ENCODE data around the gene ZNF398.
"Not testable (repeated sequence)": the region's sequence is repeated elsewhere in the genome, so short reads cannot be mapped to it uniquely, and the experiment has no call there.

Gene ZNF398

DNA sequence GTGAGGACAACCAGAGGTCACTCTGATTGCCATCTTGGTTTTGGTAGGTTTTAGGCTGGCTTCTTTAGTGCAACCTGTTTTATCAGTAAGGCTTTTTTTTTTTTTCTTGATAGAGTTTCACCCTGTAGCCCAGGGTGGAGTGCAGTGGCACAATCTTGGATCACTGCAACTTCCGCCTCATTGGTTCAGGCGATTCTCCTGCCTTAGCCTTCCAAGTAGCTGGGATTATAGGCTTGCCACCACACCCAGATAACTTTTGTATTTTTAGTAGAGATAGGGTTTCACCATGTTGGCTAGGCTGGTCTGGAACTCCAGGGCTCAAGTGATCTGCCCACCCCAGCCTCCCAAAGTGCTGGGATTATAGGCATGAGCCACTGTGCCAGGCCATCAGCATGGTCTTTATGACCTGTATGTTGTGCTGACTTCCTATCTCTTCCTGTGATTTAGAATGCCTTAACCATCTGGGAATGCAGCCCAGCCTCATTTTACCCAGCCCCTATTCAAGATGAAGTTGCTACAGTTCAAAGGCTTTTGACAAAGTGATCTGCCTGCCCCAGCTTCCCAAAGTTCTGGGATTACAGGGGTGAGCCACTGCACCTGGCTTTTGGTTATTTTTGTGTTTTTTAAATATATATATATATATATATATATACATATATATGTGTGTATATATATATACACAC lies 14.1 kb upstream of the ZNF398 start:
- no peak overlapping the region for H3K4me3 ChIP-seq (ENCODE audit: low read depth, low read length)
- DNase-seq (ENCODE audit: low read depth), result no peak
- in situ Hi-C loops (cut with HindIII; ENCODE audit: low sequenced_read_pairs), result no loop called here
- TF ChIP-seq, protein P1, sequence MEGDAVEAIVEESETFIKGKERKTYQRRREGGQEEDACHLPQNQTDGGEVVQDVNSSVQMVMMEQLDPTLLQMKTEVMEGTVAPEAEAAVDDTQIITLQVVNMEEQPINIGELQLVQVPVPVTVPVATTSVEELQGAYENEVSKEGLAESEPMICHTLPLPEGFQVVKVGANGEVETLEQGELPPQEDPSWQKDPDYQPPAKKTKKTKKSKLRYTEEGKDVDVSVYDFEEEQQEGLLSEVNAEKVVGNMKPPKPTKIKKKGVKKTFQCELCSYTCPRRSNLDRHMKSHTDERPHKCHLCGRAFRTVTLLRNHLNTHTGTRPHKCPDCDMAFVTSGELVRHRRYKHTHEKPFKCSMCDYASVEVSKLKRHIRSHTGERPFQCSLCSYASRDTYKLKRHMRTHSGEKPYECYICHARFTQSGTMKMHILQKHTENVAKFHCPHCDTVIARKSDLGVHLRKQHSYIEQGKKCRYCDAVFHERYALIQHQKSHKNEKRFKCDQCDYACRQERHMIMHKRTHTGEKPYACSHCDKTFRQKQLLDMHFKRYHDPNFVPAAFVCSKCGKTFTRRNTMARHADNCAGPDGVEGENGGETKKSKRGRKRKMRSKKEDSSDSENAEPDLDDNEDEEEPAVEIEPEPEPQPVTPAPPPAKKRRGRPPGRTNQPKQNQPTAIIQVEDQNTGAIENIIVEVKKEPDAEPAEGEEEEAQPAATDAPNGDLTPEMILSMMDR (IDR thresholded peaks at IDR 0.05; ENCODE audit: low read depth, low read length, missing control alignments), result no peak

DNA sequence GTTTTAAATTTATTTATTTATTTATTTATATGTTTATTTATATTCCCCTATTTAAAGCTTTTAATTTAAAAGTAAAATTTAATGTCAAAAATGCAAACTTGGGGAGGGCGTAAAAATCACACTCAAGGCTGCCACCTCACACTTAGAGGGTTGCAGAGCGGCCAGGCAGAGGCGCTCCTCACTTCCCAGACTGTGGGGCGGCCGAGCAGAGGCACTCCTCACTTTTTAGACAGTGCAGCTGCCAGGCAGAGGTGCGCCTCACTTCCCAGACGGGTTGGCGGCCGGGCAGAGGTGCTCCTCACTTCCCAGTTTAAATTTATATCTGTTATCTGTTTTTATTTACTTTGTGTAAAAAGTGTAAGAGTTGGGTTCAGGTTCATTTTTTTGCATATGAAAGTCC lies 11.1 kb upstream of the ZNF398 start:
- TF ChIP-seq, protein P1 (IDR thresholded peaks at IDR 0.05; ENCODE audit: low read depth, low read length, missing control alignments), result no peak
- in situ Hi-C loops (cut with HindIII; ENCODE audit: low sequenced_read_pairs), result no loop called here
- DNase-seq (ENCODE audit: low read depth), result no peak
- no peak overlapping the region for H3K4me3 ChIP-seq (ENCODE audit: low read depth, low read length)

DNA sequence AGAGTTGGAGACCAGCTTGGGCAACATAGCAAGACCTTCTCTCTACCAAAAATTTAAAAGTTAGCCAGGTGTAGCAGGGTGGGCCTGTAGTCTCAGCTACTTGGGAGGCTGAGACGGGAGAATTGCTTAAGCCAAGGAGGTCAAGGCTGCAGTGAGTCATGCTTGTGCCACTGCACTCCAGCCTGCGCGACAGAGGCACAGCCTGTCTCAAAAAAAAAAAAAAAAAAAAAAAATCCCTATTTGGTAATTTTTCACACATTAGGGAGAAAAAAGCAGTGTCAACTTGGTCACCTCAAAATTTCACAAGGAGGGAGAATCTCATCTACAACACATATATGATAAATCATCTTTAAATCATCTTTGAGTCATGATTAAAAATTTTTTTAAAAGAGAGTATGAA lies 6.4 kb upstream of the ZNF398 start:
- TF ChIP-seq, protein P1 (IDR thresholded peaks at IDR 0.05; ENCODE audit: low read depth, low read length, missing control alignments), result no peak
- in situ Hi-C loops (cut with HindIII; ENCODE audit: low sequenced_read_pairs), result no loop called here
- no peak overlapping the region for H3K4me3 ChIP-seq (ENCODE audit: low read depth, low read length)
- DNase-seq (ENCODE audit: low read depth), result no peak

DNA sequence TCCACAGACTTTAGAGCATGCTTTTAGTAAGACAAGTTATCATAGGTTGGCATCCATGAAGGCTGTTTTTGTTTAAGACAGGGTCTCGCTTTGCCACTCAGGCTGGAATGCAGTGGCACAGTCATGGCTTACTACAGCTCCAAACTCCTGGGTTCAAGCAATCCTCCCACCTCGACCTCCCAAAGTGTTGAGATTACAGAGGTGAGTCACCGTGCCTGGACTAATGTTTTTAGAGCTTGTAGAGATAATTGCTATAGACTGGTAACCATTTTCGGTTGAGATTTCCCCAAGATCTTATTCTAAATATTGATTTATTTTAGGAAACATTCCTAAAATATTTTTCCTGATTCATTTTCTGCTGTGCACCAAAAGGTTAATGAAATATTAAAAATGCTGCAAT lies 5.4 kb upstream of the ZNF398 start:
- in situ Hi-C loops (cut with HindIII; ENCODE audit: low sequenced_read_pairs), result no loop called here

DNA sequence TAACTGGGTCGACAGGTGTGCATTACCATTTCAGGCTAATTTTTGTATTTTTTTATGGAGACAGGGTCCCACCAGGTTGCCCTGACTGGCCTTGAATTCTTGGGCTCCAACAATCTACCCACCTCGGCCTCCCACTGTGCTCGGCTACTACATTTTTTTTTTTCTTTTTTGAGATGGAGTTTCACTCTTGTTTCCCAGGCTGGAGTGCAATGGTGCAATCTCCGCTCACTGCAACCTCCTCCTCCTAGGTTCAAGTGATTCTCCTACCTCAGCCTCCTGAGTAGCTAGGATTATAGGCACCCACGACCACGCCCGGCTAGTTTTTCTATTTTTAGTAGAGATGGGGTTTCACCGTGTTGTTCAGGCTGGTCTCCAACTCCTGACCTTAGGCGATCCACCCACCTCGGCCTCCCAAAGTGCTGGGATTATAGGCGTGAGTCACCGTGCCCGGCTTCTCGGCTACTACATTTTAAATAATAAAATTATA lies 2.8 kb upstream of the ZNF398 start:
- H3K4me3 ChIP-seq (ENCODE audit: low read depth, low read length); in situ Hi-C loops (cut with HindIII; ENCODE audit: low sequenced_read_pairs); DNase-seq (ENCODE audit: low read depth): not testable (repeated sequence)

More for the DNA sequence above, 5.4 kb upstream of the ZNF398 start:
- no peak for DNase-seq (ENCODE audit: low read depth)
- TF ChIP-seq, protein P1 (IDR thresholded peaks at IDR 0.05; ENCODE audit: low read depth, low read length, missing control alignments), result no peak
- no peak overlapping the region for H3K4me3 ChIP-seq (ENCODE audit: low read depth, low read length)

DNA sequence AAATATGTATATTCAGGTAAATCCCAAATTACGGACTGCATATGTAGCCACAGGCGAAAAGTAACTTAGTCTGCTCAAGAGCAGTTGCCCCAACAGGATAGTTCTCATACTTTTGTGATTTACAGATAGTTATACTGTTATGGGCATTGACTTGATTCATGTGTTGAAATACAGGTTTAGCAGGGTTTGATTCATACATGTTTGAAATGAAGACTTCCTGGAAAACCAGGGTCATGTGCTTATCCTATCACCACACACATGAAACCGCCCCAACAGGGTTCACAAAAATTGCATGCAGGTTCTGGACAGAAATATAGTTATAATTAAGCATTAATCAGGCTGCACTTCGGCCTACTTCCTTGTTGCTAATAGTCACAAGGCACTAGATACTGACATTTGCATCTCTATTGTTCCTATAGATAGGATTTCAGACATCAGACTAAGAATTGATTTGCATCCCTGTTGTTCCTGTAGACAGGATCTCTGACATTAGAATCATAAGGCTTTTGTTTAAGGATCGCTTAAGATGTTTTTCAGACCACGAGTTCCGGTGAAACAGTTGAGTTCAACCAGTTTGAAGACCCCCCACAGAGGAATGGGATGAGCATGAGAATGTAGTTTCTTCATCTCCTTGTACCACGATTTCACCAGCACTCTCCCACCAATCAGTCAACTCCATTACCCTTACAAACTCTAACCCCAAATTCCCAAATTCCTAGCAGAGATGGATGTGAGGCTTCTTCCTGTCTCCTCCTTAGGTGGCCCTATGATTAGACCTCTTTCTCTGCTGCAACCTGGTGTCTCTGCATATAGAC lies 2.0 kb upstream of the ZNF398 start:
- no peak for DNase-seq (ENCODE audit: low read depth)
- TF ChIP-seq, protein P1 (IDR thresholded peaks at IDR 0.05; ENCODE audit: low read depth, low read length, missing control alignments), result no peak
- H3K4me3 ChIP-seq (ENCODE audit: low read depth, low read length), result no peak overlapping the region
- in situ Hi-C loops (cut with HindIII; ENCODE audit: low sequenced_read_pairs), result no loop called here

Data from astrocyte of the cerebellum (primary cell).